Peyer's patch (tissue), 4 donors: Measurements from ENCODE around the gene TCF4.

Source experiments
- CTCF ChIP-seq, 6 experiments: fragments of 450-650 bp in 4 of 6; fragments of 200-600 bp in 2 of 6; sonication (generic) in 1 of 6; IDR thresholded peaks; one replicate each; pipeline ENCODE4 v1.5.1; 2017 to 2019; ENCODE audit warnings: antibody characterized with exemption in 6 of 6, mild to moderate bottlenecking in 3 of 6, moderate library complexity in 1 of 6
- POLR2A ChIP-seq, 2 donors: fragments of 450-650 bp; IDR thresholded peaks; one replicate each; pipeline ENCODE4 v1.5.1; 2017; ENCODE audit warnings: antibody characterized with exemption in 2 of 2, mild to moderate bottlenecking in 2 of 2, moderate library complexity in 2 of 2

GRCh38 chr18:55407191-55407590, 180.8 kb downstream of the TCF4 start:
- TF ChIP-seq POLR2A (IDR thresholded peaks at IDR 0.05) (no peak), CTCF (IDR thresholded peaks at IDR 0.05) (no peak)
